NCI-H2029 treated with DMSO at 0.1 percent for 48 hours (cell line): ENCODE results near the gene GABBR2.

Experiments used
- DNase-seq: peaks from one replicate; lab custom pipeline; 2025; lab: John Stamatoyannopoulos, UW

Gene GABBR2

GRCh38 chr9:98402019-98402840 is 306.5 kb downstream of the GABBR2 start:
- no peak for DNase-seq

- no peak for DNase-seq
Measured at GRCh38 chr9:98401140-98402018, 307.4 kb downstream of the GABBR2 start.

GRCh38 chr9:98399950-98400683 is 308.6 kb downstream of the GABBR2 start:
- no peak for DNase-seq

- DNase-seq = no peak
Measured at GRCh38 chr9:98396656-98397055, 312.1 kb downstream of the GABBR2 start.

GRCh38 chr9:98396236-98396635 is 312.5 kb downstream of the GABBR2 start:
- DNase-seq = no peak

- DNase-seq = no peak
Measured at GRCh38 chr9:98391867-98392266, 316.9 kb downstream of the GABBR2 start.

- DNase-seq = no peak
Measured at GRCh38 chr9:98391406-98391805, 317.3 kb downstream of the GABBR2 start.

GRCh38 chr9:98385751-98386150 is 323.0 kb downstream of the GABBR2 start:
- DNase-seq = no peak

- no peak for DNase-seq
Measured at GRCh38 chr9:98383758-98384157, 325.0 kb downstream of the GABBR2 start.

- no peak for DNase-seq
Measured at GRCh38 chr9:98381311-98382103, 327.2 kb downstream of the GABBR2 start.

- DNase-seq = no peak
Measured at GRCh38 chr9:98380065-98380681, 328.6 kb downstream of the GABBR2 start.

- no peak for DNase-seq
Measured at GRCh38 chr9:98379572-98379971, 329.2 kb downstream of the GABBR2 start.

- no peak for DNase-seq
Measured at GRCh38 chr9:98378794-98379193, 329.9 kb downstream of the GABBR2 start.

GRCh38 chr9:98378206-98378780 is 330.4 kb downstream of the GABBR2 start:
- DNase-seq = no peak

GRCh38 chr9:98375138-98375726 is 333.5 kb downstream of the GABBR2 start:
- DNase-seq = no peak

- DNase-seq = no peak
Measured at GRCh38 chr9:98374385-98375051, 334.2 kb downstream of the GABBR2 start.

- DNase-seq = no peak
Measured at GRCh38 chr9:98373609-98374008, 335.1 kb downstream of the GABBR2 start.

GRCh38 chr9:98372077-98372836 is 336.5 kb downstream of the GABBR2 start:
- DNase-seq = no peak

- DNase-seq = no peak
Measured at GRCh38 chr9:98370976-98371315, 337.8 kb downstream of the GABBR2 start.
